CD4-positive, alpha-beta T cell (primary cell): ENCODE measurements around the gene SMU1. TPM values are rescaled to one million over a fixed set of nuclear protein-coding genes. Genes with fewer than 3 reads are reported as not detected.

Source experiments
- ATAC-seq: fragments of 200-7000 bp; cut with Tn5 transposase; one replicate; pipeline ENCODE4 v1.10.0; 2022; ENCODE audit warnings: mild to moderate bottlenecking; ENCODE audit not compliant: poor library complexity
- CTCF ChIA-PET: fragments of 350-600 bp; sonication (Branson Sonifier 250); formaldehyde crosslinking; loops from one replicate; lab custom pipeline; 2021; ENCODE audit warnings: antibody characterized with exemption, inconsistent platforms; lab: Charles Lee
- POLR2A ChIA-PET: fragments of 350-600 bp; sonication (Branson Sonifier 250); formaldehyde crosslinking; loops from one replicate; lab custom pipeline; 2021; ENCODE audit warnings: antibody characterized with exemption, inconsistent platforms; lab: Charles Lee
- DNase-seq, 14 experiments: peaks; one replicate each; pipeline ENCODE4 v3.0.0-alpha.2; 2013 to 2020; ENCODE audit warnings: mixed read lengths in 2 of 14
- H3K27ac ChIP-seq, 2 donors: one replicate each; pipeline versions ENCODE4 v1.5.1 to v1.7.0; 2013; ENCODE audit warnings: low read length in 2 of 2, low read depth in 1 of 2, mild to moderate bottlenecking in 1 of 2
- H3K27me3 ChIP-seq, 2 experiments: 1 replicate in 1 of 2; 2 replicates in 1 of 2; pipeline versions ENCODE4 v1.6.1 to v1.7.0; 2013; ENCODE audit warnings: low read length in 2 of 2, control low read depth in 1 of 2, mild to moderate bottlenecking in 1 of 2, moderate library complexity in 1 of 2; ENCODE audit not compliant: insufficient read depth in 2 of 2, control insufficient read depth in 1 of 2
- H3K36me3 ChIP-seq: one replicate; pipeline ENCODE4 v1.6.1; 2013; ENCODE audit warnings: low read length, control low read depth; ENCODE audit not compliant: insufficient read depth
- H3K4me1 ChIP-seq: one replicate; pipeline ENCODE4 v1.6.1; 2013; ENCODE audit warnings: low read length, control low read depth; ENCODE audit not compliant: insufficient read depth
- H3K4me3 ChIP-seq: one replicate; pipeline ENCODE4 v1.5.1; 2013; ENCODE audit warnings: mild to moderate bottlenecking, low read length, moderate library complexity
- H3K9me3 ChIP-seq, 2 experiments: 1 replicate in 1 of 2; 2 replicates in 1 of 2; pipeline versions ENCODE4 v1.6.1 to v1.7.0; 2013; ENCODE audit warnings: low read length in 2 of 2, mild to moderate bottlenecking in 2 of 2, control low read depth in 1 of 2, moderate library complexity in 1 of 2; ENCODE audit not compliant: control insufficient read depth in 1 of 2, insufficient read depth in 1 of 2
- H3K27ac Mint-ChIP-seq: one replicate; pipeline ENCODE4 v1.8.0; 2020; ENCODE audit warnings: mixed read lengths
- H3K27me3 Mint-ChIP-seq: one replicate; pipeline ENCODE4 v1.8.0; 2021; ENCODE audit warnings: mixed read lengths
- H3K36me3 Mint-ChIP-seq: one replicate; pipeline ENCODE4 v1.8.0; 2021; ENCODE audit warnings: low read depth, mixed read lengths
- H3K4me1 Mint-ChIP-seq: one replicate; pipeline ENCODE4 v1.8.0; 2021; ENCODE audit warnings: low read depth, mixed read lengths
- H3K4me3 Mint-ChIP-seq: one replicate; pipeline ENCODE4 v1.8.0; 2020; ENCODE audit warnings: mild to moderate bottlenecking, mixed read lengths
- H3K9me3 Mint-ChIP-seq: one replicate; pipeline ENCODE4 v1.8.0; 2020; ENCODE audit warnings: mixed read lengths
- CTCF ChIP-seq: fragments of 200-600 bp; IDR thresholded peaks from one replicate; pipeline ENCODE4 v1.8.0; 2022; ENCODE audit warnings: antibody characterized with exemption, mild to moderate bottlenecking
- intact Hi-C, 2 experiments: fragments of 100-400 bp; cut with DNase I in 1 of 2; cut with micrococcal nuclease in 1 of 2; formaldehyde crosslinking; loops; one replicate each; pipeline versions ENCODE4 v1.15.1 to v1.9.0; 2023 to 2025; cut with DNase I, micrococcal nuclease
- total RNA-seq, 174 experiments: library from RNA in 2 of 174; stranded (reverse) in 2 of 174; gene quantifications; one replicate each; pipeline ENCODE4 v1.2.3 and lab custom pipeline; 2021 to 2026

SMU1 gene
- total RNA-seq, 2 experiments from 2014 or later: 25.1 to 26.0 TPM

- ATAC-seq: no peak
- intact Hi-C loops: no loop called here
- peaks cover 88% of the 10 kb centered on the region for H3K36me3 ChIP-seq
- Mint-ChIP-seq H3K9me3 (no peaks in the 10 kb centered on the region), H3K36me3 (peaks cover 98% of the 10 kb centered on the region), H3K4me1 (peaks cover 77% of the 10 kb centered on the region), H3K27ac (no peak overlapping the region), H3K4me3 (no peak overlapping the region), H3K27me3 (no peaks in the 10 kb centered on the region)
- no peak for DNase-seq
- POLR2A ChIA-PET: interaction anchor here (0.6 to 0.9 kb wide), 3 partner anchors 17 to 260 kb away, joined by 3 to 5 read pairs (median 4); partner anchors contain the start of gene NFX1
- H3K27ac ChIP-seq: no peak overlapping the region
- CTCF ChIA-PET: no interaction called here
- no peak overlapping the region for H3K4me3 ChIP-seq
- no peaks in the 10 kb centered on the region for H3K9me3 ChIP-seq
- no peaks in the 10 kb centered on the region for H3K27me3 ChIP-seq
- no peak for TF ChIP-seq CTCF
- H3K4me1 ChIP-seq: peaks cover 23% of the 10 kb centered on the region
Measured at GRCh38 chr9:33030285-33030684, 46.2 kb downstream of the SMU1 start.

- Histone ChIP-seq H3K36me3 (peaks cover 78% of the 10 kb centered on the region), H3K4me1 (peaks cover 27% of the 10 kb centered on the region), H3K27ac (no peak overlapping the region), H3K27me3 (no peaks in the 10 kb centered on the region), H3K4me3 (no peak overlapping the region), H3K9me3 (no peaks in the 10 kb centered on the region)
- Mint-ChIP-seq H3K9me3 (no peaks in the 10 kb centered on the region), H3K4me3 (peak overlapping the region; percentile 75), H3K36me3 (peaks cover 95% of the 10 kb centered on the region), H3K27me3 (no peaks in the 10 kb centered on the region), H3K4me1 (peaks cover 84% of the 10 kb centered on the region), H3K27ac (peak overlapping the region; percentile 71)
- ChIA-PET CTCF (interaction anchor here (0.8 kb wide), 1 partner anchor 44 kb away, joined by 3 read pairs; no protein-coding TSS in a partner anchor), POLR2A (interaction anchor here (0.9 kb wide), 1 partner anchor 261 kb away, joined by 5 read pairs; the partner anchor contains the start of gene NFX1)
- no peak for ATAC-seq
- intact Hi-C loops: loop anchor here (5.0 to 10.0 kb wide), 2 partner anchors 445 to 477 kb away; partner anchors contain the start of genes NOL6 (in 1 of the 2), SMIM27 (in 1 of the 2) and TOPORS (in 1 of the 2)
- TF ChIP-seq CTCF: no peak
- peak in 2 of 14 experiments; percentile 40 to 50 for DNase-seq
Measured at GRCh38 chr9:33029231-33029786, 47.2 kb downstream of the SMU1 start.

GRCh38 chr9:33025572-33026342 is 50.7 kb downstream of the SMU1 start:
- CTCF ChIA-PET: interaction anchor here (0.6 to 1.5 kb wide), 2 partner anchors 264 to 647 kb away, joined by 3 to 4 read pairs; partner anchors contain the start of gene NFX1
- Mint-ChIP-seq H3K4me1 (peaks cover 79% of the 10 kb centered on the region), H3K4me3 (peak overlapping the region; percentile 96), H3K27ac (peak overlapping the region; percentile 93), H3K9me3 (no peaks in the 10 kb centered on the region), H3K36me3 (peaks cover 65% of the 10 kb centered on the region), H3K27me3 (no peaks in the 10 kb centered on the region)
- no peaks in the 10 kb centered on the region for H3K9me3 ChIP-seq
- H3K27ac ChIP-seq: peak overlapping the region; percentile 99 to 100
- H3K36me3 ChIP-seq: peaks cover 43% of the 10 kb centered on the region
- ATAC-seq (peak; percentile 49), DNase-seq (peak; percentile 52 to 93 (median 68))
- intact Hi-C loops: loop anchor here (1.0 to 10.0 kb wide), 6 partner anchors 24 to 473 kb away; partner anchors contain the start of genes APTX (in 2 of the 2), BAG1 (in 1 of the 2), CHMP5 (in 1 of the 2) and NOL6 (in 1 of the 2)
- TF ChIP-seq CTCF: no peak
- H3K27me3 ChIP-seq: no peaks in the 10 kb centered on the region
- POLR2A ChIA-PET: interaction anchor here (0.6 to 4.1 kb wide), 16 partner anchors 9 to 474 kb away, joined by 3 to 46 read pairs (median 14); partner anchors contain the start of genes APTX, B4GALT1, BAG1 and CHMP5
- H3K4me3 ChIP-seq: peak overlapping the region; percentile 90
- H3K4me1 ChIP-seq: peaks cover 43% of the 10 kb centered on the region
